ENCODE measurements around the gene TBCK. TPM values are rescaled to one million over a fixed set of nuclear protein-coding genes. Genes with fewer than 3 reads are reported as not detected.

Gene TBCK
- total RNA-seq, 1 experiment from 2014 or later = 22.3 TPM

DNA sequence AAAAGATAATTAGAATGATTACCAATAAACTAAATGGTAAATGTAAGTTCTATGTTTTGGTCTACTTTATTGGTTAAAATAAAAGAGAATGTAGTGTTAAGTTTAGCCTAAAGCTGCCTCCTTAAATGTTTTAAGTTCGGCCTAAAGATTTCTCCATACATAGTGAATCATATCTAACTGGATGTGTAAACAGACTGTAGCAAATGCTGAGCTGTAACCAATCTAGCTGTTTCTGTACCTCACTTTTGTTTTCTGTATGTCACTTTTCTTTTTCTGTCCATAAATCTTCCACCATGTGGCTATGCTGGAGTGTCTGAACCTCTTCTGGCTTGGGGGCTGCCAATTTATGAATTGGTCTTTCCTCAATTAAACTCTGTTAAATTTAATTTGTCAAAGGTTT lies 121.2 kb downstream of the TBCK start:
- H3K9ac ChIP-seq (ENCODE audit: low read length) = no peak overlapping the region
- no peak overlapping the region for H2AFZ ChIP-seq (ENCODE audit: low read depth, low read length, poor library complexity, severe bottlenecking)
- no peaks in the 10 kb centered on the region for H3K79me2 ChIP-seq (ENCODE audit: insufficient read depth, low read length)
- DNase-seq (ENCODE audit: low read depth, low spot score) (no peak), ATAC-seq (no peak)
- no peaks in the 10 kb centered on the region for H3K36me3 ChIP-seq (ENCODE audit: control insufficient read depth in 1 of 2, insufficient read depth in 2 of 2, low read length in 2 of 2)
- H3K9me2 ChIP-seq (ENCODE audit: insufficient read depth) = no peaks in the 10 kb centered on the region
- intact Hi-C loops (cut with micrococcal nuclease) = no loop called here
- POLR2A ChIA-PET = no interaction called here
- H3K9me3 ChIP-seq (ENCODE audit: control insufficient read depth in 1 of 2, insufficient read depth in 1 of 2, low read depth in 1 of 2, low read length in 2 of 2) = no peaks in the 10 kb centered on the region
- H3K4me3 ChIP-seq (replicated peaks in 1 of 2; ENCODE audit: low read depth in 1 of 2, low read length in 2 of 2) = no peak overlapping the region
- TF ChIP-seq SRF (IDR thresholded peaks at IDR 0.05; ENCODE audit: low read depth) (no peak), CEBPB (IDR thresholded peaks at IDR 0.05; ENCODE audit: low read depth) (no peak), ZFX (IDR thresholded peaks at IDR 0.05) (no peak), RAD21 (IDR thresholded peaks at IDR 0.05; ENCODE audit: low read depth) (no peak), EGR1 (IDR thresholded peaks at IDR 0.05; ENCODE audit: low read depth) (no peak), EZH2 (IDR thresholded peaks at IDR 0.05) (no peak), FOSL1 (IDR thresholded peaks at IDR 0.05; ENCODE audit: low read depth) (no peak), ZNF274 (IDR thresholded peaks at IDR 0.05; ENCODE audit: low read depth, low read length) (no peak)
- H3K4me1 ChIP-seq (ENCODE audit: control insufficient read depth in 1 of 2, insufficient read depth in 2 of 2, low read length in 2 of 2) = no peaks in the 10 kb centered on the region
- H4K20me1 ChIP-seq (ENCODE audit: insufficient read depth) = no peaks in the 10 kb centered on the region; the same call in 1 of the 2 replicates
- RAD21 ChIA-PET (ENCODE audit: low non-redundant PET in 1 of 2, low total read pairs in 2 of 2, uncharacterized antibody in 2 of 2, unreplicated experiment in 2 of 2) = no interaction called here
- no peak overlapping the region for H3K4me2 ChIP-seq (ENCODE audit: low read length)
- H3K27ac ChIP-seq (ENCODE audit: low read depth, low read length) = no peak overlapping the region
- no TSS peak for BruUV-seq (replicated peaks)
- CTCF ChIA-PET = interaction anchor here (1.2 kb wide), 1 partner anchor 10 kb away, joined by 4 read pairs; no protein-coding TSS in a partner anchor
- H3K27me3 ChIP-seq (ENCODE audit: insufficient read depth, low read length) = no peaks in the 10 kb centered on the region

DNA sequence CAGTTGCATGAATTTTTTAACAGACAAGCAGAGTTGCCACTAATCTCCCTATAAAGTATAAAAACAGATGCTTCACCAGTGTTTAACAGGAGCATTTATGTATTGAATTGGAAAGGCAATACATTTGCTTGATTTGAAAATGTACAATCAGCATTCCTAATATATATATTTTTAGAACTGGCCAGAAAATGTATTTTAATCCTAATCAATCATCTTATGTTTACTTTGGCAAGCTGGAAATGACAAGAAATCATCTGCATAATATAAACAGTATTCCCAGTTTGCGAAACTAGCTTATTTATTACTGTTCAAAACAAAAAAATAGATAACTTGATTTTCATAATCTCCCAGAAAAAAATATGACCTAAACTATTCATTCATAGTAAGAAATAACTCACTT lies 123.9 kb downstream of the TBCK start:
- H3K9me3 ChIP-seq (ENCODE audit: control insufficient read depth in 1 of 2, insufficient read depth in 1 of 2, low read depth in 1 of 2, low read length in 2 of 2) = no peaks in the 10 kb centered on the region
- H3K4me2 ChIP-seq (ENCODE audit: low read length) = no peak overlapping the region
- no peak overlapping the region for H3K4me3 ChIP-seq (replicated peaks in 1 of 2; ENCODE audit: low read depth in 1 of 2, low read length in 2 of 2)
- POLR2A ChIA-PET = no interaction called here
- no peaks in the 10 kb centered on the region for H3K79me2 ChIP-seq (ENCODE audit: insufficient read depth, low read length)
- ATAC-seq (no peak), DNase-seq (ENCODE audit: low read depth, low spot score) (no peak)
- no peak overlapping the region for H2AFZ ChIP-seq (ENCODE audit: low read depth, low read length, poor library complexity, severe bottlenecking)
- no peaks in the 10 kb centered on the region for H3K9me2 ChIP-seq (ENCODE audit: insufficient read depth)
- RAD21 ChIA-PET (ENCODE audit: low non-redundant PET in 1 of 2, low total read pairs in 2 of 2, uncharacterized antibody in 2 of 2, unreplicated experiment in 2 of 2) = no interaction called here
- no peaks in the 10 kb centered on the region for H3K36me3 ChIP-seq (ENCODE audit: control insufficient read depth in 1 of 2, insufficient read depth in 2 of 2, low read length in 2 of 2)
- no peak overlapping the region for H3K27ac ChIP-seq (ENCODE audit: low read depth, low read length)
- no peaks in the 10 kb centered on the region for H3K27me3 ChIP-seq (ENCODE audit: insufficient read depth, low read length)
- H3K4me1 ChIP-seq (ENCODE audit: control insufficient read depth in 1 of 2, insufficient read depth in 2 of 2, low read length in 2 of 2) = no peaks in the 10 kb centered on the region
- H3K9ac ChIP-seq (ENCODE audit: low read length) = no peak overlapping the region
- BruUV-seq (replicated peaks) = no TSS peak
- H4K20me1 ChIP-seq (ENCODE audit: insufficient read depth) = no peaks in the 10 kb centered on the region; the same call in 1 of the 2 replicates
- intact Hi-C loops (cut with micrococcal nuclease) = no loop called here
- CTCF ChIA-PET = interaction anchor here (1.0 kb wide), 1 partner anchor 12 kb away, joined by 3 read pairs; no protein-coding TSS in a partner anchor
- no peak for TF ChIP-seq EZH2 (IDR thresholded peaks at IDR 0.05)
- no peak for TF ChIP-seq ZNF274 (IDR thresholded peaks at IDR 0.05; ENCODE audit: low read depth, low read length)
- TF ChIP-seq, protein P1, sequence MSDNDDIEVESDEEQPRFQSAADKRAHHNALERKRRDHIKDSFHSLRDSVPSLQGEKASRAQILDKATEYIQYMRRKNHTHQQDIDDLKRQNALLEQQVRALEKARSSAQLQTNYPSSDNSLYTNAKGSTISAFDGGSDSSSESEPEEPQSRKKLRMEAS (IDR thresholded peaks at IDR 0.05) = no peak
- no peak for TF ChIP-seq CEBPB (IDR thresholded peaks at IDR 0.05; ENCODE audit: low read depth)
- no peak for TF ChIP-seq EGR1 (IDR thresholded peaks at IDR 0.05; ENCODE audit: low read depth)
- no peak for TF ChIP-seq RAD21 (IDR thresholded peaks at IDR 0.05; ENCODE audit: low read depth)
- TF ChIP-seq POLR2A (IDR thresholded peaks at IDR 0.05; ENCODE audit: borderline replicate concordance, extremely low read depth, insufficient read depth, insufficient read length) = no peak
- TF ChIP-seq SP1 (IDR thresholded peaks at IDR 0.05; ENCODE audit: low read depth) = no peak
- TF ChIP-seq, protein P2, sequence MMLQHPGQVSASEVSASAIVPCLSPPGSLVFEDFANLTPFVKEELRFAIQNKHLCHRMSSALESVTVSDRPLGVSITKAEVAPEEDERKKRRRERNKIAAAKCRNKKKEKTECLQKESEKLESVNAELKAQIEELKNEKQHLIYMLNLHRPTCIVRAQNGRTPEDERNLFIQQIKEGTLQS (IDR thresholded peaks at IDR 0.05) = no peak
- no peak for TF ChIP-seq EZH2phosphoT487 (IDR thresholded peaks at IDR 0.05; ENCODE audit: borderline replicate concordance)
- no peak for TF ChIP-seq JUND (IDR thresholded peaks at IDR 0.05)
- TF ChIP-seq SRF (IDR thresholded peaks at IDR 0.05; ENCODE audit: low read depth) = no peak
- no peak for TF ChIP-seq ELF1 (IDR thresholded peaks at IDR 0.05; ENCODE audit: borderline replicate concordance, low read depth)
- TF ChIP-seq CBX3 (IDR thresholded peaks at IDR 0.05; ENCODE audit: low read depth) = no peak
- no peak for TF ChIP-seq POLR2AphosphoS5 (IDR thresholded peaks at IDR 0.05; ENCODE audit: low read depth, low read length)
- TF ChIP-seq, protein P3, sequence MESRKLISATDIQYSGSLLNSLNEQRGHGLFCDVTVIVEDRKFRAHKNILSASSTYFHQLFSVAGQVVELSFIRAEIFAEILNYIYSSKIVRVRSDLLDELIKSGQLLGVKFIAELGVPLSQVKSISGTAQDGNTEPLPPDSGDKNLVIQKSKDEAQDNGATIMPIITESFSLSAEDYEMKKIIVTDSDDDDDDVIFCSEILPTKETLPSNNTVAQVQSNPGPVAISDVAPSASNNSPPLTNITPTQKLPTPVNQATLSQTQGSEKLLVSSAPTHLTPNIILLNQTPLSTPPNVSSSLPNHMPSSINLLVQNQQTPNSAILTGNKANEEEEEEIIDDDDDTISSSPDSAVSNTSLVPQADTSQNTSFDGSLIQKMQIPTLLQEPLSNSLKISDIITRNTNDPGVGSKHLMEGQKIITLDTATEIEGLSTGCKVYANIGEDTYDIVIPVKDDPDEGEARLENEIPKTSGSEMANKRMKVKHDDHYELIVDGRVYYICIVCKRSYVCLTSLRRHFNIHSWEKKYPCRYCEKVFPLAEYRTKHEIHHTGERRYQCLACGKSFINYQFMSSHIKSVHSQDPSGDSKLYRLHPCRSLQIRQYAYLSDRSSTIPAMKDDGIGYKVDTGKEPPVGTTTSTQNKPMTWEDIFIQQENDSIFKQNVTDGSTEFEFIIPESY (IDR thresholded peaks at IDR 0.05; ENCODE audit: extremely low read depth, insufficient replicate concordance, low read length) = no peak
- TF ChIP-seq, protein P4, sequence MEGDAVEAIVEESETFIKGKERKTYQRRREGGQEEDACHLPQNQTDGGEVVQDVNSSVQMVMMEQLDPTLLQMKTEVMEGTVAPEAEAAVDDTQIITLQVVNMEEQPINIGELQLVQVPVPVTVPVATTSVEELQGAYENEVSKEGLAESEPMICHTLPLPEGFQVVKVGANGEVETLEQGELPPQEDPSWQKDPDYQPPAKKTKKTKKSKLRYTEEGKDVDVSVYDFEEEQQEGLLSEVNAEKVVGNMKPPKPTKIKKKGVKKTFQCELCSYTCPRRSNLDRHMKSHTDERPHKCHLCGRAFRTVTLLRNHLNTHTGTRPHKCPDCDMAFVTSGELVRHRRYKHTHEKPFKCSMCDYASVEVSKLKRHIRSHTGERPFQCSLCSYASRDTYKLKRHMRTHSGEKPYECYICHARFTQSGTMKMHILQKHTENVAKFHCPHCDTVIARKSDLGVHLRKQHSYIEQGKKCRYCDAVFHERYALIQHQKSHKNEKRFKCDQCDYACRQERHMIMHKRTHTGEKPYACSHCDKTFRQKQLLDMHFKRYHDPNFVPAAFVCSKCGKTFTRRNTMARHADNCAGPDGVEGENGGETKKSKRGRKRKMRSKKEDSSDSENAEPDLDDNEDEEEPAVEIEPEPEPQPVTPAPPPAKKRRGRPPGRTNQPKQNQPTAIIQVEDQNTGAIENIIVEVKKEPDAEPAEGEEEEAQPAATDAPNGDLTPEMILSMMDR (IDR thresholded peaks at IDR 0.05 in 2 of 3, conservative IDR thresholded peaks at IDR 0.05 in 1 of 3; ENCODE audit: borderline replicate concordance in 1 of 3, insufficient read depth in 1 of 3, low read depth in 2 of 3, low read length in 2 of 3) = no peak
